ENCODE data around the gene MCHR2. TPM values are rescaled to one million over a fixed set of nuclear protein-coding genes. Genes with fewer than 3 reads are reported as not detected.

MCHR2 gene
- total RNA-seq, 1 experiment from 2014 or later = not detected

DNA sequence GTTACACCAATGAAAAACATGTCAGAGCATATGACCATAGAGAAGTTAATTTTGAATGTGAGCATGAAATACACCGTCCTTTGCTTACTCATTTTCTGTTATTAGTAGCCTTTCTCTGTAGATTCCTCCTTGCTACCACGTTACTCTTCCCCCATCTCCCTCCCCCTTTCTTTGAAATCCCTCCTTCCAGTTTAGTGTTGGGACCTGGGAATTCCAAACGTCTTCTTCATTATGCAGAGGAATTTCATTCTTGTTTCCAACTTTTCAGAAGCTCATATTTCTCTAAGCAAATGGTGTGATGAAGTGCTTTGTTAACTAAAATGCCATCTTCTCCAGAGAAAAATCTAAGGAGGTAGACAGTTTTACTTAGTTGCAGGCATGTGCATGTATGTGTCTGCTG, 122.4 kb downstream of the MCHR2 start:
- no peaks in the 10 kb centered on the region for H3K9me3 ChIP-seq
- Mint-ChIP-seq H3K9me3 (ENCODE audit: unreplicated experiment) (no peaks in the 10 kb centered on the region), H3K4me3 (ENCODE audit: unreplicated experiment) (no peak overlapping the region), H3K36me3 (ENCODE audit: insufficient read depth, unreplicated experiment) (no peaks in the 10 kb centered on the region), H3K27me3 (ENCODE audit: insufficient read depth, unreplicated experiment) (peaks cover 21% of the 10 kb centered on the region), H3K4me1 (ENCODE audit: low read depth, unreplicated experiment) (no peaks in the 10 kb centered on the region), H3K27ac (ENCODE audit: unreplicated experiment) (no peak overlapping the region)
- H3K4me3 ChIP-seq (ENCODE audit: low read depth, low read length) = no peak overlapping the region
- H3K4me1 ChIP-seq = no peaks in the 10 kb centered on the region
- intact Hi-C loops (cut with micrococcal nuclease; ENCODE audit: unreplicated experiment) = no loop called here
- no peaks in the 10 kb centered on the region for H3K36me3 ChIP-seq (ENCODE audit: control insufficient read depth, insufficient read depth, low read length)
- CTCF ChIA-PET = no interaction called here
- POLR2A ChIA-PET = no interaction called here
- no peak for DNase-seq
- TF ChIP-seq, protein P1, sequence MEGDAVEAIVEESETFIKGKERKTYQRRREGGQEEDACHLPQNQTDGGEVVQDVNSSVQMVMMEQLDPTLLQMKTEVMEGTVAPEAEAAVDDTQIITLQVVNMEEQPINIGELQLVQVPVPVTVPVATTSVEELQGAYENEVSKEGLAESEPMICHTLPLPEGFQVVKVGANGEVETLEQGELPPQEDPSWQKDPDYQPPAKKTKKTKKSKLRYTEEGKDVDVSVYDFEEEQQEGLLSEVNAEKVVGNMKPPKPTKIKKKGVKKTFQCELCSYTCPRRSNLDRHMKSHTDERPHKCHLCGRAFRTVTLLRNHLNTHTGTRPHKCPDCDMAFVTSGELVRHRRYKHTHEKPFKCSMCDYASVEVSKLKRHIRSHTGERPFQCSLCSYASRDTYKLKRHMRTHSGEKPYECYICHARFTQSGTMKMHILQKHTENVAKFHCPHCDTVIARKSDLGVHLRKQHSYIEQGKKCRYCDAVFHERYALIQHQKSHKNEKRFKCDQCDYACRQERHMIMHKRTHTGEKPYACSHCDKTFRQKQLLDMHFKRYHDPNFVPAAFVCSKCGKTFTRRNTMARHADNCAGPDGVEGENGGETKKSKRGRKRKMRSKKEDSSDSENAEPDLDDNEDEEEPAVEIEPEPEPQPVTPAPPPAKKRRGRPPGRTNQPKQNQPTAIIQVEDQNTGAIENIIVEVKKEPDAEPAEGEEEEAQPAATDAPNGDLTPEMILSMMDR (IDR thresholded peaks at IDR 0.05; ENCODE audit: insufficient read depth in 1 of 2, low read depth in 1 of 2, low read length in 1 of 2, severe bottlenecking in 1 of 2, unreplicated experiment in 1 of 2) = no peak
- peaks cover 2% of the 10 kb centered on the region; the same call in 1 of the 2 replicates for H3K27me3 ChIP-seq (replicated peaks; ENCODE audit: control insufficient read depth, insufficient read depth, low read length)
- BruUV-seq (replicated peaks) = no TSS peak

Data from Caco-2 (cell line).